ENCODE data around the gene DTWD2.

DNA sequence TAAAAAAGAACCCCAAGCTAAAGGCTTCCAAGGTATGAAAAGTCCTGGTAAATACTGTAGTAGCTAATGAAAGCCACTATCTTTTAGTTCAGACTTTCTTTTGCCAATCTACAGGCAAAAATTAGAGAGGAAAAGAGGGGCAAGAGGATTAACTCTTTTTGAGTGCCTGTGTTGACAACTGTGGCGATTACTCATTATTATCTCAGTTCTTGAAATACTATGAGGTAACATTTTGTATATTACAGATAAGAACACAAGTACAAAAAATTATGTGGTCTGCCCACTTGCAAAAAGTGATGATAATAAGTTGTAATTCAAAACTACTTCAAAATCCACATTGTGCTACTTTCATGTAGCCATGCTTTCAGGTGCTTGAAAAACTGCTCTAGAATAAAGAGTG, 144.0 kb downstream of the DTWD2 start:
- TF ChIP-seq CTBP1 (IDR thresholded peaks at IDR 0.05; ENCODE audit: borderline replicate concordance) (no peak), FOXK2 (IDR thresholded peaks at IDR 0.05) (no peak), NFRKB (IDR thresholded peaks at IDR 0.05) (no peak), SP1 (IDR thresholded peaks at IDR 0.05) (no peak), BHLHE40 (IDR thresholded peaks at IDR 0.05; ENCODE audit: borderline replicate concordance) (no peak), ELF4 (IDR thresholded peaks at IDR 0.05) (no peak), ZNF384 (IDR thresholded peaks at IDR 0.05) (no peak), FOXA1 (IDR thresholded peaks at IDR 0.05) (no peak), FOXM1 (IDR thresholded peaks at IDR 0.05; ENCODE audit: borderline replicate concordance) (no peak), HDGF (IDR thresholded peaks at IDR 0.05; ENCODE audit: borderline replicate concordance) (no peak), ARNT (IDR thresholded peaks at IDR 0.05) (no peak), LEF1 (IDR thresholded peaks at IDR 0.05; ENCODE audit: borderline replicate concordance) (no peak), TARDBP (IDR thresholded peaks at IDR 0.05) (no peak)

Data from HEK293T (cell line).